Hepatocyte (in vitro differentiated cells): ENCODE results near the gene CYP2S1. TPM values are rescaled to one million over a fixed set of nuclear protein-coding genes. Genes with fewer than 3 reads are reported as not detected.
A peak's percentile ranks its signal among the peaks of the same experiment; 100 is the strongest.
"Not testable (repeated sequence)": the region's sequence is repeated elsewhere in the genome, so short reads cannot be mapped to it uniquely, and the experiment has no call there.

Experiments
- DNase-seq: peaks from one replicate; pipeline ENCODE4 v3.0.0-alpha.2; 2016; ENCODE audit warnings: low spot score
- H2AFZ ChIP-seq: fragments of 200-600 bp; sonication (generic); 2 replicates; pipeline ENCODE4 v1.6.0; 2016; ENCODE audit warnings: antibody characterized with exemption, mild to moderate bottlenecking
- H3K27ac ChIP-seq: fragments of 200-600 bp; sonication (generic); 2 replicates; pipeline ENCODE4 v1.5.1; 2016; ENCODE audit warnings: mild to moderate bottlenecking
- H3K27me3 ChIP-seq: fragments of 200-600 bp; sonication (generic); 2 replicates; pipeline ENCODE4 v1.6.1; 2016
- H3K36me3 ChIP-seq: fragments of 200-600 bp; sonication (generic); replicated peaks from 2 replicates; pipeline ENCODE4 v1.5.1; 2016; ENCODE audit warnings: low read depth; ENCODE audit not compliant: insufficient read depth
- H3K4me1 ChIP-seq: fragments of 200-600 bp; sonication (generic); 2 replicates; pipeline ENCODE4 v1.5.1; 2016; ENCODE audit warnings: mild to moderate bottlenecking, moderate library complexity; ENCODE audit not compliant: insufficient read depth
- H3K4me2 ChIP-seq: fragments of 200-600 bp; sonication (generic); 2 replicates; pipeline ENCODE4 v1.6.0; 2016
- H3K4me3 ChIP-seq: fragments of 200-600 bp; sonication (generic); 2 replicates; pipeline ENCODE4 v1.5.1; 2016; ENCODE audit warnings: mild to moderate bottlenecking
- H3K79me2 ChIP-seq: fragments of 200-600 bp; sonication (generic); 2 replicates; pipeline ENCODE4 v1.6.0; 2017; ENCODE audit warnings: mild to moderate bottlenecking
- H3K9me2 ChIP-seq: fragments of 200-600 bp; sonication (generic); replicated peaks from 2 replicates; pipeline ENCODE4 v1.6.0; 2017; ENCODE audit warnings: mild to moderate bottlenecking; ENCODE audit not compliant: insufficient read depth
- H3K9me3 ChIP-seq: fragments of 200-600 bp; sonication (generic); 2 replicates; pipeline ENCODE4 v1.5.1; 2016; ENCODE audit warnings: low read depth, mild to moderate bottlenecking
- H4K20me1 ChIP-seq: fragments of 200-600 bp; sonication (generic); 2 replicates; pipeline ENCODE4 v1.6.0; 2016; ENCODE audit warnings: mild to moderate bottlenecking; ENCODE audit not compliant: insufficient read depth, poor library complexity, severe bottlenecking
- EZH2 ChIP-seq: fragments of 200-600 bp; sonication (generic); IDR thresholded peaks from 2 replicates; pipeline ENCODE4 v1.6.1; 2016; ENCODE audit warnings: antibody characterized with exemption, mild to moderate bottlenecking, borderline replicate concordance
- EZH2phosphoT487 ChIP-seq: fragments of 200-600 bp; sonication (generic); IDR thresholded peaks from one replicate; pipeline ENCODE4 v1.6.1; 2018; ENCODE audit warnings: antibody characterized with exemption, mild to moderate bottlenecking, low read depth, moderate library complexity; ENCODE audit not compliant: unreplicated experiment, severe bottlenecking
- WGBS: methylation state at CpG from one replicate; pipeline ENCODE4 v1.1.6; 2016; ENCODE audit warnings: low lambda C conversion rate; ENCODE audit errors: missing lambda C conversion rate; 5-methylcytosine and 5-hydroxymethylcytosine counted together
- polyA plus RNA-seq: library from polyadenylated mRNA; unstranded; fragments of >200 nt; fragmentation: Nextera tagmentation; extraction: Ambion mirVana; gene quantifications from 2 replicates; pipeline ENCODE4 v1.2.1, GENCODE V29; 2016
- total RNA-seq: library from RNA; depleted of rRNA; stranded (reverse); fragments of >200 nt; gene quantifications from 2 replicates; pipeline ENCODE4 v1.2.3, GENCODE V29; 2014
- TF ChIP-seq, protein P1 (sequence below): fragments of 200-600 bp; sonication (generic); IDR thresholded peaks from 2 replicates; pipeline ENCODE4 v1.5.1; 2016; ENCODE audit warnings: antibody characterized with exemption, mild to moderate bottlenecking; ENCODE audit not compliant: poor library complexity

The CYP2S1 gene
- total and polyA plus RNA-seq, 2 experiments from 2014 or later: 11.6 to 23.7 TPM

DNA sequence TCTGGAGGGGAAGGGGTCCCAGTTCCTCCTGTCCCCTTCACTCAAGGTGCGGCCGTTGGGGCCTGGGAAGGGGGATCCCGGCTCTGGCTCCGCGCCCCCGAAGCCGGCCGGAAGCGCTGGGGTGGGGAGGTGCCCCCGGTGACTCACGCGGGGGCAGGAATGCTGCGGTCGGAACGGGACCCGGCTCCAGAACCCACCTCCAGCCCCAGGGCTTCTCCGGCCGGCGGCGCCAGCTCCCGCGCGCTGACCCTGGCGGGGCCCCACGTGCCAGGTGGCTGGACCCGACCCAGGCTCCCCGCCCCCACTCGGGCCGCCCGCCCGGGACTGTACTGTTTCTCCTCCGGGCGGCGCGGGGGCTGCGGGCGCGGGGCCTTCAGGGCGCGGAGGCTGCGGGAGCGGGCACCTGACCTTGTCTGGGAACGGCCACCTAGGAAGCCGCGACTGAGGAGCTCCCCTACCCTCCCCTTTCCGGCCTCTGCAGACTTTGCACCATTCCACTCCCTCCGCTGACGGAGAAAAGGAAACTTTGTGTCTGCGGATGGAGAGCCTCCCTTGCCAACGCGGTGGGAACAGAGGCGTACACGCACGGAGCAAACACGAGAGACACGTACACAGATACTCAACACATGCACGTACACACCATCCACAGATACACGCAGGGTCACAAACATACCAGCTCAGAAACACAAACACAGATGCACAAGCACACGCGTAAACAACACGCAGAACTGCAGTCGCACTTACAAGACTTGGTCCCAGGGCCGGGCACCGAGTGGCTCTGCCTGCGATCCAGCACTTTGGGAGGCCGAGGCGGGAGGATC lies 33.2 kb downstream of the CYP2S1 start:
- H3K9me2 ChIP-seq: no peaks in the 10 kb centered on the region
- peak overlapping the region; percentile 40 for H2AFZ ChIP-seq
- H3K27ac ChIP-seq: peak overlapping the region; percentile 97
- 8% methylated on average over 45 of the region's 67 CpGs for WGBS
- peak; percentile 88 for DNase-seq
- peaks cover 21% of the 10 kb centered on the region for H3K4me1 ChIP-seq
- TF ChIP-seq, protein P1, sequence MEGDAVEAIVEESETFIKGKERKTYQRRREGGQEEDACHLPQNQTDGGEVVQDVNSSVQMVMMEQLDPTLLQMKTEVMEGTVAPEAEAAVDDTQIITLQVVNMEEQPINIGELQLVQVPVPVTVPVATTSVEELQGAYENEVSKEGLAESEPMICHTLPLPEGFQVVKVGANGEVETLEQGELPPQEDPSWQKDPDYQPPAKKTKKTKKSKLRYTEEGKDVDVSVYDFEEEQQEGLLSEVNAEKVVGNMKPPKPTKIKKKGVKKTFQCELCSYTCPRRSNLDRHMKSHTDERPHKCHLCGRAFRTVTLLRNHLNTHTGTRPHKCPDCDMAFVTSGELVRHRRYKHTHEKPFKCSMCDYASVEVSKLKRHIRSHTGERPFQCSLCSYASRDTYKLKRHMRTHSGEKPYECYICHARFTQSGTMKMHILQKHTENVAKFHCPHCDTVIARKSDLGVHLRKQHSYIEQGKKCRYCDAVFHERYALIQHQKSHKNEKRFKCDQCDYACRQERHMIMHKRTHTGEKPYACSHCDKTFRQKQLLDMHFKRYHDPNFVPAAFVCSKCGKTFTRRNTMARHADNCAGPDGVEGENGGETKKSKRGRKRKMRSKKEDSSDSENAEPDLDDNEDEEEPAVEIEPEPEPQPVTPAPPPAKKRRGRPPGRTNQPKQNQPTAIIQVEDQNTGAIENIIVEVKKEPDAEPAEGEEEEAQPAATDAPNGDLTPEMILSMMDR: peak; percentile 8
- TF ChIP-seq EZH2: no peak
- no peaks in the 10 kb centered on the region for H4K20me1 ChIP-seq
- no peaks in the 10 kb centered on the region for H3K27me3 ChIP-seq
- H3K4me2 ChIP-seq: peak overlapping the region; percentile 79
- no peaks in the 10 kb centered on the region for H3K36me3 ChIP-seq
- peaks cover 3% of the 10 kb centered on the region for H3K79me2 ChIP-seq
- no peaks in the 10 kb centered on the region for H3K9me3 ChIP-seq
- H3K4me3 ChIP-seq: peak overlapping the region; percentile 39

DNA sequence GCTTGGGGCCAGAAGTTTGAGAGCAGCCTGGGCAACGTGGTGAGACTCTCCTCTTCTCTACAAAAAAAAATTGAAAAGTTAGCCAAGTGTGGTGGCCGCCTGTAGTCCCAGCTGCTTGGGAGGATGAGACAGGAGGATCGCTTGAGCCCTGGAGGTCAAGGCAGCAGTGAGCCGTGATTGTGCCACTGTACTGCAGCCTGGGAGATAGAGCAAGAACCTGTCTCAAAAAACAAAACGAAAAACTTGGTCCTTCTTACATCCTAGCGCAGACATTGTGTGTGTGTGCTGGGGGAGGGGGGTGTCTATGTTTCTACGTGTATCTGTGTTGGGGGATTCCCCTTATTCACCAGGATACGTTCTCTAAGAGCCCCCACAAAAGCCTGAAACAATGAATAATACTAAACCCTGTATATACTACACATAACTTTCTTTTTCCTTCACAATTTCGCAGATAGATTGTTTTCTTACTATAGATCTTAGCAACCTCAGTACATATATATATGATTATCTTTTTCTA lies 33.9 kb downstream of the CYP2S1 start:
- peak overlapping the region; percentile 97 for H3K27ac ChIP-seq
- TF ChIP-seq EZH2phosphoT487: no peak
- TF ChIP-seq, protein P1: no peak

GRCh38 chr19:41228486-41228885 lies 35.5 kb downstream of the CYP2S1 start:
- Histone ChIP-seq H3K9me2 (no peaks in the 10 kb centered on the region), H3K79me2 (peaks cover 3% of the 10 kb centered on the region)
- 98% methylated on average over 3 of the region's 3 CpGs for WGBS

More for the DNA sequence above, 33.9 kb downstream of the CYP2S1 start:
- Histone ChIP-seq H3K79me2 (peaks cover 3% of the 10 kb centered on the region), H3K27me3 (no peaks in the 10 kb centered on the region), H3K4me1 (peaks cover 21% of the 10 kb centered on the region), H3K36me3 (no peaks in the 10 kb centered on the region), H3K9me3 (no peaks in the 10 kb centered on the region), H3K9me2 (no peaks in the 10 kb centered on the region), H3K4me3 (peak overlapping the region; percentile 39), H3K4me2 (peak overlapping the region; percentile 79), H2AFZ (peak overlapping the region; percentile 40), H4K20me1 (no peaks in the 10 kb centered on the region)
- DNase-seq: no peak
- 68% methylated on average over 9 of the region's 9 CpGs for WGBS

DNA sequence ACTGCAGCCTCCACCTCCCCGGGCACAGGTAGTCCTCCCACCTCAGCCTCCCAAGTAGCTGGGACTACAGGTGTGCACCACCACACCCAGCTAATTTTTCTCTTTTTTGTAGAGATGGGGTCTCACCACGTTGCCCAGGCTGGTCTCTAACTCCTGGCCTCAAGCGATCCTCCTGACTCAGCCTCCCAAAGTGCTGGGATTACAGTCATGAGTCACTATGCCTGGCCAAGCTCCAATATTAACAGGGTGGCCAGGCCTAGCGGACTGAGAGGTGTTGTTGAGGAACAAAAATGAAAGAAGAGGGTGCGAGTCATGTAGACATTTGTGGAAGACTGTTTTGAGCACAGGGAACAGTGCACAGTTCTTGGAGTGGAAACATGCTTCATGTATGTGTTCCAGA lies 36.3 kb downstream of the CYP2S1 start:
- not testable (repeated sequence) for H3K79me2 ChIP-seq, H4K20me1 ChIP-seq, H3K36me3 ChIP-seq, H3K4me2 ChIP-seq, DNase-seq, H3K27me3 ChIP-seq, H3K9me3 ChIP-seq, H3K27ac ChIP-seq, H2AFZ ChIP-seq, H3K9me2 ChIP-seq, H3K4me3 ChIP-seq
- WGBS: 94% methylated on average over 5 of the region's 5 CpGs
- H3K4me1 ChIP-seq: peaks cover 16% of the 10 kb centered on the region

More at GRCh38 chr19:41228486-41228885, 35.5 kb downstream of the CYP2S1 start:
- Histone ChIP-seq H3K36me3 (no peaks in the 10 kb centered on the region), H3K4me3 (no peak overlapping the region), H2AFZ (no peak overlapping the region), H3K4me2 (no peak overlapping the region), H3K9me3 (no peaks in the 10 kb centered on the region), H3K27me3 (no peaks in the 10 kb centered on the region), H4K20me1 (no peaks in the 10 kb centered on the region), H3K27ac (no peak overlapping the region), H3K4me1 (peaks cover 18% of the 10 kb centered on the region)
- no peak for DNase-seq
- TF ChIP-seq EZH2phosphoT487: no peak
- TF ChIP-seq EZH2: no peak
- TF ChIP-seq, protein P1: no peak
